Endothelial cell of umbilical vein (primary cell): ENCODE results near the gene HAGH. TPM values are rescaled to one million over a fixed set of nuclear protein-coding genes. Genes with fewer than 3 reads are reported as not detected.

Experiments
- BruUV-seq: library from RNA; stranded (reverse); fragments of 400-500 nt; replicated peaks from 2 replicates; lab custom pipeline; 2021; lab: Mats Ljungman, UMichigan
- CTCF ChIA-PET: fragments of 300-600, 350-600 bp; sonication (Branson Sonifier 250); formaldehyde crosslinking; loops from one replicate; lab custom pipeline; 2021; ENCODE audit warnings: antibody characterized with exemption, inconsistent platforms; lab: Charles Lee
- POLR2A ChIA-PET: fragments of 300-600, 350-600 bp; sonication (Branson Sonifier 250); formaldehyde crosslinking; loops from one replicate; lab custom pipeline; 2021; ENCODE audit warnings: antibody characterized with exemption, inconsistent platforms; lab: Charles Lee
- DNase-seq: peaks from one replicate; pipeline ENCODE4 v3.0.0-alpha.2; 2011; ENCODE audit warnings: low read depth, low spot score
- FAIRE-seq: peaks from 2 replicates; lab custom pipeline; 2011; peaks lifted over from hg19 to GRCh38; lab: Jason Lieb, UNC
- H2AFZ ChIP-seq: 2 replicates; pipeline ENCODE4 v1.6.0; 2012; ENCODE audit warnings: low read depth, low read length, control low read depth, inconsistent platforms
- H3K27ac ChIP-seq: 2 replicates; pipeline ENCODE4 v1.5.1; 2011; ENCODE audit warnings: low read depth, mild to moderate bottlenecking, control low read depth, low read length, moderate library complexity; ENCODE audit not compliant: insufficient read depth
- H3K27me3 ChIP-seq, 2 experiments: 2 replicates each; pipeline versions ENCODE4 v1.6.0 to v1.6.1; 2011; ENCODE audit warnings: low read length in 2 of 2, mixed read lengths in 1 of 2; ENCODE audit not compliant: control insufficient read depth in 2 of 2, insufficient read depth in 2 of 2
- H3K36me3 ChIP-seq, 2 experiments: 2 replicates in 1 of 2; 3 replicates in 1 of 2; pipeline ENCODE4 v1.5.1; 2011; ENCODE audit warnings: low read length in 2 of 2, mild to moderate bottlenecking in 1 of 2, moderate library complexity in 1 of 2; ENCODE audit not compliant: control insufficient read depth in 2 of 2, insufficient read depth in 2 of 2; ENCODE audit errors: extremely low read depth in 1 of 2
- H3K4me1 ChIP-seq: 3 replicates; pipeline ENCODE4 v1.5.1; 2011; ENCODE audit warnings: mild to moderate bottlenecking, low read length; ENCODE audit not compliant: control insufficient read depth, insufficient read depth; ENCODE audit errors: extremely low read depth
- H3K4me2 ChIP-seq: 2 replicates; pipeline ENCODE4 v1.6.1; 2011; ENCODE audit warnings: low read length, control low read depth, mixed read lengths; ENCODE audit not compliant: insufficient read depth
- H3K4me3 ChIP-seq, 3 experiments: fragments of 200-600 bp in 1 of 3; sonication (generic), shearing (Covaris generic) in 1 of 3; replicated peaks in 1 of 3; 2 replicates each; pipeline ENCODE4 v1.5.1; 2011 to 2016; ENCODE audit warnings: control low read depth in 3 of 3, low read length in 3 of 3, mild to moderate bottlenecking in 2 of 3, inconsistent platforms in 1 of 3, low read depth in 1 of 3, moderate library complexity in 1 of 3; ENCODE audit not compliant: insufficient read depth in 1 of 3
- H3K79me2 ChIP-seq: 2 replicates; pipeline ENCODE4 v1.6.0; 2012; ENCODE audit warnings: low read length, inconsistent platforms; ENCODE audit not compliant: control insufficient read depth, insufficient read depth
- H3K9ac ChIP-seq: replicated peaks from 2 replicates; pipeline ENCODE3; 2011; ENCODE audit warnings: low read length, control low read depth; ENCODE audit not compliant: insufficient read depth; ENCODE audit errors: extremely low read depth
- H3K9me1 ChIP-seq: replicated peaks from 3 replicates; pipeline ENCODE4 v1.6.0; 2011; ENCODE audit warnings: mild to moderate bottlenecking, low read length; ENCODE audit not compliant: control insufficient read depth, insufficient read depth; ENCODE audit errors: extremely low read depth
- H3K9me3 ChIP-seq: replicated peaks from 2 replicates; pipeline ENCODE4 v1.5.1; 2012; ENCODE audit warnings: low read length, inconsistent platforms; ENCODE audit not compliant: control insufficient read depth, insufficient read depth
- H4K20me1 ChIP-seq: replicated peaks from 2 replicates; pipeline ENCODE3; 2011; ENCODE audit warnings: mild to moderate bottlenecking, low read length; ENCODE audit not compliant: control insufficient read depth, insufficient read depth; ENCODE audit errors: extremely low read depth
- CTCF ChIP-seq, 2 donors: IDR thresholded peaks; 1 replicate in 1 of 2; 2 replicates in 1 of 2; pipeline ENCODE4 v1.5.1; 2011; ENCODE audit warnings: low read length in 2 of 2, mild to moderate bottlenecking in 2 of 2, moderate library complexity in 2 of 2, control low read depth in 1 of 2, inconsistent platforms in 1 of 2, low read depth in 1 of 2; ENCODE audit not compliant: insufficient read depth in 1 of 2; ENCODE audit errors: extremely low read depth in 1 of 2
- EZH2 ChIP-seq: IDR thresholded peaks from 2 replicates; pipeline ENCODE4 v1.6.1; 2012; ENCODE audit warnings: borderline replicate concordance, low read depth, mild to moderate bottlenecking, moderate library complexity, low read length, inconsistent platforms; ENCODE audit not compliant: severe bottlenecking
- FOS ChIP-seq: IDR thresholded peaks from 2 replicates; pipeline ENCODE4 v1.6.1; 2011; ENCODE audit warnings: mild to moderate bottlenecking, low read length, moderate library complexity, borderline replicate concordance; ENCODE audit not compliant: insufficient read depth
- GATA2 ChIP-seq: IDR thresholded peaks from 2 replicates; pipeline ENCODE4 v1.7.0; 2011; ENCODE audit warnings: low read depth, mild to moderate bottlenecking, moderate library complexity, mixed read lengths, low read length; ENCODE audit not compliant: insufficient read length, insufficient read depth
- JUN ChIP-seq: IDR thresholded peaks from 2 replicates; pipeline ENCODE4 v1.6.1; 2011; ENCODE audit warnings: borderline replicate concordance, low read depth; ENCODE audit not compliant: insufficient read length, insufficient read depth
- MAX ChIP-seq: IDR thresholded peaks from 2 replicates; pipeline ENCODE4 v1.6.1; 2011; ENCODE audit not compliant: insufficient read depth, insufficient read length
- MYC ChIP-seq: IDR thresholded peaks from one replicate; pipeline ENCODE4 v1.6.1; 2011; ENCODE audit warnings: mild to moderate bottlenecking, low read depth, low read length
- POLR2A ChIP-seq: IDR thresholded peaks from 2 replicates; pipeline ENCODE4 v1.6.1; 2012; ENCODE audit warnings: low read depth, mild to moderate bottlenecking, control low read depth, low read length
- POLR2AphosphoS5 ChIP-seq: IDR thresholded peaks from 2 replicates; pipeline ENCODE4 v1.6.1; 2012; ENCODE audit warnings: low read depth, mild to moderate bottlenecking, control low read depth, low read length, moderate library complexity; ENCODE audit not compliant: insufficient read depth
- dilution Hi-C: fragments of 300-500 bp; cut with MboI; formaldehyde crosslinking; loops from one replicate; pipeline ENCODE4 v1.15.0; 2019; ENCODE audit warnings: low sequenced_read_pairs; ENCODE audit not compliant: extremely low pct_ligation_motif_present
- intact Hi-C: fragments of 100-400 bp; cut with micrococcal nuclease; formaldehyde crosslinking; loops from one replicate; pipeline ENCODE4 v1.10.0; 2022
- polyA plus RNA-seq, 4 experiments: library from polyadenylated mRNA; depleted of rRNA in 3 of 4; stranded (reverse) in 3 of 4; unstranded in 1 of 4; fragments of >200 nt; gene quantifications; 2 replicates each; pipeline versions ENCODE4 v1.2.1 to v1.2.3, GENCODE V29; 2011 to 2012; ENCODE audit warnings: missing spikeins in 1 of 4
- total RNA-seq: library from RNA; stranded (reverse); gene quantifications from 2 replicates; pipeline ENCODE4 v1.2.3, GENCODE V29; 2021

Gene HAGH
- total and polyA plus RNA-seq, 2 donors (not counting 3 experiments of a cell fraction or from before 2014, with no cell fraction given) = 54.3 to 84.2 TPM

- CTCF ChIA-PET = interaction anchor here (1.3 to 1.7 kb wide), 2 partner anchors 9 to 69 kb away, joined by 3 to 6 read pairs; no protein-coding TSS in a partner anchor
- no peak overlapping the region for H3K4me2 ChIP-seq
- no peak overlapping the region for H3K27ac ChIP-seq
- POLR2A ChIA-PET = no interaction called here
- TF ChIP-seq JUN (no peak), FOS (no peak), MAX (no peak), POLR2AphosphoS5 (no peak), GATA2 (no peak), POLR2A (no peak), CTCF (IDR thresholded peaks at IDR 0.05; ENCODE audit: extremely low read depth in 1 of 2, insufficient read depth in 1 of 2, low read depth in 1 of 2, low read length in 2 of 2) (no peak), EZH2 (no peak), MYC (no peak)
- no peak overlapping the region for H3K9ac ChIP-seq
- no TSS peak for BruUV-seq
- no peaks in the 10 kb centered on the region for H3K79me2 ChIP-seq
- H3K36me3 ChIP-seq = no peaks in the 10 kb centered on the region
- H3K4me1 ChIP-seq = no peaks in the 10 kb centered on the region
- DNase-seq (no peak), FAIRE-seq (no peak)
- H4K20me1 ChIP-seq = no peaks in the 10 kb centered on the region
- no peaks in the 10 kb centered on the region for H3K9me3 ChIP-seq
- no peaks in the 10 kb centered on the region for H3K9me1 ChIP-seq
- dilution Hi-C loops (no loop called here), intact Hi-C loops (no loop called here)
- H2AFZ ChIP-seq = no peak overlapping the region
- H3K4me3 ChIP-seq = no peak overlapping the region
- H3K27me3 ChIP-seq = peaks cover 34 to 58% of the 10 kb centered on the region in 2 experiments
Observed at GRCh38 chr16:1857433-1858097, 30.9 kb upstream of the HAGH start.
